ENCODE results near the gene THEM4. TPM values are rescaled to one million over a fixed set of nuclear protein-coding genes. Genes with fewer than 3 reads are reported as not detected.

THEM4 gene
- total RNA-seq, 1 donor from 2014 or later, result 21.7 TPM

DNA sequence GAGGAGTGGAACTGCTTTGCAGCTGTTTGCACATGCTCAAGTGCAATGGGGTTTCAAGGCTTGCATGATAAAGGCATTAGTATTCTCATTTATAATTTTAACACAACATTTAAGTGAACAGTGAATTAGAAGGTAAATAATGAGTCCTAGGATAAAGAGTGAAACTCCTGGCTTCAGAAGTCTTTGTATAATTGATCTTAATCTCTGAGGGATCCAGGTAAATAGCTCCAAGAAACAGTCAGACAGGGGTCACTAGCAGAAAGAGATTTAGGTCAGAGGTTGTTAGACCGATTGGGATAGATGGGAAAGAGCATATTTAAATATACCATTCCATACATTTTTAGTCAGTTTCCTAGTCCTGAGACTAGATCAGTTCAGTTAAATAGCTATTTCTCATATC is 14.1 kb upstream of the THEM4 start:
- Histone ChIP-seq H3K4me3 (ENCODE audit: low read depth, low read length) (no peak overlapping the region), H3K27me3 (ENCODE audit: control insufficient read depth, insufficient read depth, low read length) (no peaks in the 10 kb centered on the region), H3K36me3 (ENCODE audit: control insufficient read depth, insufficient read depth, low read length) (no peaks in the 10 kb centered on the region)
- DNase-seq (ENCODE audit: low read depth), result no peak
- TF ChIP-seq CTCF (IDR thresholded peaks at IDR 0.05; ENCODE audit: insufficient read depth, low read length, poor library complexity, severe bottlenecking), result no peak

DNA sequence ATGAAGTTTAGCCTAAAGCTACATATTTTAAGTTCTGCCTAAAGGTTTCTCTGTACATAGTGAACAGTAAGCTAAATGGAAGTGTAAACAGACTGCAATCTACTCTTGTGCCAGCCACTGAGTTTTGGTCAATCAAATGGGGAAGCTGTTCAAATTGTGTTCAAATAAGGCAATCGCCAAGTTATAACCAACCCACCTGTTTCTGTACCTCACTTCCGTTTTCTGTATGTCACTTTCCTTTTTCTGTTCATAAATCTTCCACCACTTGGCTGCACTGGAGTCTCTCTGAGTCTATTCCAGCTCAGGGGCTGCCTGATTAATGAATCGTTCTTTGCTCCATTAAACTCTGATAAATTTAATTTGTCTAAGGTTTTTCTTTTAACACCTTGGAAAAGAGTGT is 10.8 kb upstream of the THEM4 start:
- Histone ChIP-seq H3K36me3 (ENCODE audit: control insufficient read depth, insufficient read depth, low read length) (no peaks in the 10 kb centered on the region), H3K27me3 (ENCODE audit: control insufficient read depth, insufficient read depth, low read length) (no peaks in the 10 kb centered on the region), H3K4me3 (ENCODE audit: low read depth, low read length) (no peak overlapping the region)
- no peak for TF ChIP-seq CTCF (IDR thresholded peaks at IDR 0.05; ENCODE audit: insufficient read depth, low read length, poor library complexity, severe bottlenecking)
- DNase-seq (ENCODE audit: low read depth), result no peak

DNA sequence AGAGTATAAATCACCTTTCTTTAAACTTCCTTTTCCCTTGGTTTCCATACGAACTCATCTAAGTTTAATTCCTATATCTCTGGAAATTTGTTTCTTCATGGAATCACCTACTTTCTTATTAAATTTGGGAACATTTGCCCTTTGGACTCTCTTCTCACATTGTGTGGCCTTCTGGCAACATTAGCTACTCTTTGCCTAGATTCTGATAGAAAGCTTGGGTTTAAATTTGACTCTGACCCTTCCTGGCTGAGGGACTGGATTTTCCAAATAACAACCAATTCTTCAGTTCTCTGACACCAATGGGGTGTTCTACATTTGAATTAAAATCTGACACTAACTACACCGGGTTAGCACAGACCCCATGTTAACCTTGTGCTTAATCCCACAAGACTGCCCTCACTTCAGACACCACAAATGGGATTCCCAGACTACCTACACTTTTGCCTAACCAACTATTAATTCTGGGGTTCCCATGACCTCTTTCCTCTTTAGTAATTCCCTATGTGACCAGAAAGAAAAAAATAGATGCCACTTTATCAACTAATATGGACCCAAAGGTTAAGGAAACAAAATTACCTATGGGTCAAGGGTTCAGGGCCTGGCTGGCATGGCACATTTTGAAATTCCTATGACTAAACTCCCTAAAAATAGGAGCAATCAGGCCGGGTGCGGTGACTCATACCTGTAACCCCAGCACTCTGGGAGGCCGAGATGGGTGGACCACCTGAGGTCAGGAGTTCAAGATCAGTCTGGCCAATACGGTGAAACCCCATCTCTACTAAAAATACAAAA is 9.7 kb upstream of the THEM4 start:
- no peak for TF ChIP-seq CTCF (IDR thresholded peaks at IDR 0.05; ENCODE audit: insufficient read depth, low read length, poor library complexity, severe bottlenecking)
- Histone ChIP-seq H3K27me3 (ENCODE audit: control insufficient read depth, insufficient read depth, low read length) (no peaks in the 10 kb centered on the region), H3K4me3 (ENCODE audit: low read depth, low read length) (no peak overlapping the region), H3K36me3 (ENCODE audit: control insufficient read depth, insufficient read depth, low read length) (no peaks in the 10 kb centered on the region)
- no peak for DNase-seq (ENCODE audit: low read depth)

DNA sequence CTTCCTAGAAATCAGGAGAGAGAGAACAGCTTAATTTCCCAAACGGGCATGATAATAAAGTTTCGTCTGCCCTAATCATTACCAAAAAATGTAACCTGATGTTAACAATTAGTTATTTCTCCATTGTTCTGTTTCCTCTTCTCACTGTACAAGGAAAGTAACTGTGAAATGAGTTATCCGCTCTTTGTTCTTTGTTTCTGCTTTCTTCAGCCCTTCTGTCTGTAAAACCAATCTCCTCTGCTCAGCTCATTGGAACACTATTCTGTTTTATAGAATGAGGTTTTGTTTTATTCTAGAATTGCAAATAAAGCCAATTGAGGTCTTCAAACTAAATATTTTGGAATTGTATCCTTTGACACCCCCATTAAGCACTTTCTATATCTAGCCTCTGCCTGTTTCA is 8.8 kb upstream of the THEM4 start:
- DNase-seq (ENCODE audit: low read depth), result no peak
- no peak for TF ChIP-seq CTCF (IDR thresholded peaks at IDR 0.05; ENCODE audit: insufficient read depth, low read length, poor library complexity, severe bottlenecking)
- H3K36me3 ChIP-seq (ENCODE audit: control insufficient read depth, insufficient read depth, low read length), result no peaks in the 10 kb centered on the region
- H3K27me3 ChIP-seq (ENCODE audit: control insufficient read depth, insufficient read depth, low read length), result no peaks in the 10 kb centered on the region
- no peak overlapping the region for H3K4me3 ChIP-seq (ENCODE audit: low read depth, low read length)

- no peak for TF ChIP-seq CTCF (IDR thresholded peaks at IDR 0.05; ENCODE audit: insufficient read depth, low read length, poor library complexity, severe bottlenecking)
- Histone ChIP-seq H3K4me3 (ENCODE audit: low read depth, low read length) (no peak overlapping the region), H3K36me3 (ENCODE audit: control insufficient read depth, insufficient read depth, low read length) (no peaks in the 10 kb centered on the region), H3K27me3 (ENCODE audit: control insufficient read depth, insufficient read depth, low read length) (no peaks in the 10 kb centered on the region)
- DNase-seq (ENCODE audit: low read depth), result no peak
These were observed 7.5 kb upstream of the THEM4 start for GRCh38 chr1:151916726-151917370.
